Measurements from ENCODE around the gene ACOT7. TPM values are rescaled to one million over a fixed set of nuclear protein-coding genes. Genes with fewer than 3 reads are reported as not detected.
"Not testable (repeated sequence)": the region's sequence is repeated elsewhere in the genome, so short reads cannot be mapped to it uniquely, and the experiment has no call there.

ACOT7 gene, protein sequence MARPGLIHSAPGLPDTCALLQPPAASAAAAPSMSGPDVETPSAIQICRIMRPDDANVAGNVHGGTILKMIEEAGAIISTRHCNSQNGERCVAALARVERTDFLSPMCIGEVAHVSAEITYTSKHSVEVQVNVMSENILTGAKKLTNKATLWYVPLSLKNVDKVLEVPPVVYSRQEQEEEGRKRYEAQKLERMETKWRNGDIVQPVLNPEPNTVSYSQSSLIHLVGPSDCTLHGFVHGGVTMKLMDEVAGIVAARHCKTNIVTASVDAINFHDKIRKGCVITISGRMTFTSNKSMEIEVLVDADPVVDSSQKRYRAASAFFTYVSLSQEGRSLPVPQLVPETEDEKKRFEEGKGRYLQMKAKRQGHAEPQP
- total RNA-seq: 10 to 100 TPM; 46.0 to 75.8 TPM

DNA sequence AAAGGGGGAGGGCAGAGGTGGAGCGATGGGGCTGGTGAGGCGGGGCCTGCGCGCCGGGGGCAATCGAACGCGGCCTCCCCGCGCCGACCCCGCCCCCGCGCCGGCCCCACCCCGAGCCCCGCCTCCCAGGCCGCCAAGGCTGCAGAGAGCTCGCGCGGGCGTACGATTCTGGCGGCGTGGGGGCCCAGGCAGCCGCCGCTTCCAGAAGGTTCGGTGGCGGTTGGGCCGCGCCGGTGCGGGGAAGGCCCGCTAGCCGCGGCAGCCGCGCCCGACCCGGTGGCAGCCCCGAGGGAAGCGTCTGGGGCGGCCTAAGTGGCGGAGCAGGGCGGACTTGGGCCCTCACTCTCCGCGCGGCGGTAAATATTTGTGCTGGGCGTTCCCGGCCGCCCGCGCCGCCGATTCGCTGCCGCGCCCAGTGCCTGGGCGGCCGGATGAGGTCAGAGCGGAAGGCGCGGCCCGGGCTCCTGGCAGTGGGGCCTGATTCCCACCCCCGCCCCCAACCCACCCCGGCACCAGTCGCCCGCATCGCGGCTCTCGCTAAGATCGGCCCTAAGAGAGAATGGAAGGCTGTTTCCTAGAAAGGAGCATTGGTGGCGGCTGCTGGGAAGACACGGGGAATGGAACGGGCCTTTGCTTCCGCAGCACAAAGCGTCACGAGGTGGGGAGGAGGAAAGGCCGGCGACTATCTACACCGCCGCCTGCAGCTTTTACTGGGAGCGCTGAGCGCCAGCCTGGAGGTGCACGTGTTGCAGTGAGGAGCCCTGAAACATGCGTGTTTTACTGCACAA, at the start of gene ACOT7:
Gene ACOT7, minus strand, starts transcription at position 368 of the 788 bp plus-strand sequence. CDS start 368 bp downstream, outside the sequence.
- H3K27ac Mint-ChIP-seq: peak within 1 kb of the TSS; percentile 78 to 97
- no peaks in the 10 kb centered on the region for H3K9me3 Mint-ChIP-seq
- ATAC-seq: peak; percentile 90
- peak; percentile 91 to 93 for DNase-seq (ENCODE audit: low spot score in 2 of 2)
- peaks cover 0 to 4% of the 10 kb centered on the region in 2 donors for H3K36me3 Mint-ChIP-seq

DNA sequence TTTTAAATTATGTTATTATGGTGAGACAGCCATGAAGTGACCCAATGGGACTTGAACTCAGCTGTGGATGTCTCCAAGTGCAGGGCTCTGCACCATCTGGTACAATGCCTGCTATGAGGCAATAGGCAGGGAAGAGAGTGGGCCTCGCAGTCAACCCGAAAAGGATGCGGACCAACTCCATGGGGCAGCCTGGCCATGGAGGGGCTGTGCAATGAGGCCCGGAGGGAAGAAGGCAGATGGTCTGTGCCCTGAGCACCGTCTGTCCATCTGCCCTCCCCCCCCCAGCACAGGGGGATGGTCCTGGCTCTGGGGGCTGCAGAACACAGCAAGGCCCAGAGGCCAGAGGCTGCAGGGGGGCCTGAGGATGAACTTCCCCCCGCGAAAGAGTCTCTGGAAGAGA, 48.0 kb upstream of the ACOT7 start:
- Mint-ChIP-seq H3K36me3 (no peaks in the 10 kb centered on the region), H3K27ac (no peak overlapping the region), H3K9me3 (no peaks in the 10 kb centered on the region)
- no peak for DNase-seq (ENCODE audit: low spot score in 2 of 2)
- no peak for ATAC-seq

DNA sequence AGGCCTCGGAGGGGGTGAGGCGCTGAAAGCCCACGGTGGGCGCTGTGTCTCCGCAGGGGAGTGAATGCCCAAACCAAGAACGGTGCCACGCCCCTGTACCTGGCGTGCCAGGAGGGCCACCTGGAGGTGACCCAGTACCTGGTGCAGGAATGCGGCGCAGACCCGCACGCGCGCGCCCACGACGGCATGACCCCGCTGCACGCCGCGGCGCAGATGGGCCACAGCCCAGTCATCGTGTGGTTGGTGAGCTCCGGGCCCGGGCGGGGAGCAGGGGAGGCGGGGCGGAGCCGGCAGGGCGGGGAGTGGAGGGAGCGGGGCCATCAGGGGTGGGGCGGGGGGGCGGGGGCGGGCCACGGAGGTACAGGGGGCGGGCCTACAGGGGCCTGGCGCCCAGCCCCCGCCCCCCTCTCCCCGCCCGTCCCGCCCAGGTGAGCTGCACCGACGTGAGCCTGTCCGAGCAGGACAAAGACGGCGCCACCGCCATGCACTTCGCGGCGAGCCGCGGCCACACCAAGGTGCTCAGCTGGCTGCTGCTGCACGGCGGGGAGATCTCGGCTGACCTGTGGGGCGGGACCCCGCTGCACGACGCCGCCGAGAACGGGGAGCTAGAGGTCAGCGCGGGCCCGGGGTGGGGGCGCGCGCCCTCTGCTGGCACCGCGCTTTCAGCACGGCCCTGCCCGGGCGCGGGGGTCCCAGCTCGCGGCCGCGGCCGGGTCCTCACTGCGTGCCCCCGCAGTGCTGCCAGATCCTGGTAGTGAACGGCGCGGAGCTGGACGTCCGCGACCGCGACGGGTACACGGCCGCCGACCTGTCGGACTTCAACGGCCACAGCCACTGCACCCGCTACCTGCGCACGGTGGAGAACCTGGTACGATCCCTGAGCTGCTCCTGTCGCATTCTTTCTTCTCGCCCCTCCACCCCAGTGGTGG, 46.9 kb upstream of the ACOT7 start:
- no peaks in the 10 kb centered on the region for H3K9me3 Mint-ChIP-seq
- ATAC-seq: peak; percentile 87 to 90

DNA sequence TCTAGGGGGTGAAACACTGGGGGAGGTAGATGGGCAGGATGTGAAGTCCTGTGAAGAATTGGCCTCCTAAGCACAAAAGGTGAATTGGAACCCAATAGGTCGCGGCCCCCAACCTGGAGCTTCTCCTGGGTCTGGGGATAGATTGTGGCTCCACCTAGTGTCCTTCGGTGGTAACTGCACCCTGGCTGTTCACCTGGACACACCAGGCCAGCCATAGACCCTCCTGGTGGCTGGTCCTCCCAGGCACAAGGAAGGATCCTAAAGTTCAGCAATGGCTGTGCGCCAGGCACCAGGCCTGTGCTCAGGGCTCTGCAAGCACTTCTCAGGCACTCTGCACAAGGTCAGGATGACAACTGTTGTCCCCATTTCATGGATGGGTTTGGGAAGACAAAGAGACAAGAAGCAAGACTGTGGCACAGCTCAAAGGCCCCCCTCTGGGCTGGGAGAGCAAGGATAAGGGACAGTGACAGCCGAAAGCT, 44.5 kb upstream of the ACOT7 start:
- Mint-ChIP-seq H3K36me3 (no peaks in the 10 kb centered on the region), H3K9me3 (no peaks in the 10 kb centered on the region), H3K27ac (no peak overlapping the region)
- DNase-seq (ENCODE audit: low spot score in 2 of 2): peak in 1 of 2 donors; percentile 81
- ATAC-seq: peak; percentile 66 to 69

More for the DNA sequence above, 46.9 kb upstream of the ACOT7 start:
- no peaks in the 10 kb centered on the region for H3K36me3 Mint-ChIP-seq
- no peak overlapping the region for H3K27ac Mint-ChIP-seq
- DNase-seq (ENCODE audit: low spot score in 2 of 2): peak in 1 of 2 donors; percentile 73

DNA sequence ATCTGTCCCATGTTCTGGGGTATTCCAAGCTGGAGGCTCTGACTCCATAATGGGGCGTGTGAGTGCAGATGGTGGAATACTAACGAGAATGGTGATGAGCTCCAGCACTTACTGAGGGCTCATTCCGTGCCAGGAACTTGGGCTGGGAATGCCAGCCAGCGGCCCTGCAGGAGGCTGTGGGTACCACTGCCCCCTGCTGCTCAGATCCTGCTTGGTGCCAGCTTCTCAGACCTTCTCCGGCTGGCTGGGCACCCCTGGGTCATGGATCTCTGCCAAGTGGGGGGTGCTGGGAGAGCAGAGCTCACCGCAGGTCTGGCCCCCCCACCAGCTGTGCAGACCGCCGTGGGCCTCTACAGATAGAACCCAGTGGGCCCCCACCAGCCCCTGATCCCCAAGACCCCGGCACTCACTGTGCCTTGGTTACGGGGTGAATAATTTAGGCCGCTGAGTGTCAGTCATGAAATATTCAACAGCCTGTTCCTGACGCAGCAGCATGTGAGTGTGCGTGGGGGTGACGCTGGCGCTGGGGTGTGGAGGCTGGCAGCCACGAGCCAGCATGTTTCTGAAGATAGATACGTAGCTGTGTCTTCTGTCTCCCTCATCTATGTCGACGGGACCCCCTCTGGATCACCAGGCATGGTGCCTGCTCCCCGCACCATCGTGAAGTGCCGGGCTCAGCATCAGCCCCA, 43.6 kb upstream of the ACOT7 start:
- ATAC-seq; DNase-seq (ENCODE audit: low spot score in 2 of 2); H3K36me3 Mint-ChIP-seq: not testable (repeated sequence)

DNA sequence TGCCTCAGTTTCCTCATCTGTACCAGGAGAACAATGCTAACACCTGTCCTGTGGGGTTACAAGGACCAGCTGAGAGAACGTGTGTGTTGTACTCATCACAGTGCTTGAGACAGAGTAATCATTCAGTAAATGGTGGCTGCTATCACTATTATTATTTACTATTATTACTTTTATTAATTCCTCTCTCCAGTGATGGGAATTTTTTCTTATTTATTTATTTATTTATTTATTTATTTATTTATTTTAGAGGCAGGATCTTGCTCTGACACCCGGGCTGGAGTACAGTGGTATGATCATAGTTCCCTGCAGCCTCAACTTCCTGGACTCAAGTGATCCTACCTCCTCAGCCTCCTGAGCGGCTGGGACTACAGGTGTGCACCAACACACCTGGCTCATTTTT, 42.7 kb upstream of the ACOT7 start:
- not testable (repeated sequence) for DNase-seq (ENCODE audit: low spot score in 2 of 2); H3K36me3 Mint-ChIP-seq; H3K9me3 Mint-ChIP-seq; H3K27ac Mint-ChIP-seq; ATAC-seq

More for the DNA sequence above, 43.6 kb upstream of the ACOT7 start:
- not testable (repeated sequence) for H3K9me3 Mint-ChIP-seq, H3K27ac Mint-ChIP-seq

DNA sequence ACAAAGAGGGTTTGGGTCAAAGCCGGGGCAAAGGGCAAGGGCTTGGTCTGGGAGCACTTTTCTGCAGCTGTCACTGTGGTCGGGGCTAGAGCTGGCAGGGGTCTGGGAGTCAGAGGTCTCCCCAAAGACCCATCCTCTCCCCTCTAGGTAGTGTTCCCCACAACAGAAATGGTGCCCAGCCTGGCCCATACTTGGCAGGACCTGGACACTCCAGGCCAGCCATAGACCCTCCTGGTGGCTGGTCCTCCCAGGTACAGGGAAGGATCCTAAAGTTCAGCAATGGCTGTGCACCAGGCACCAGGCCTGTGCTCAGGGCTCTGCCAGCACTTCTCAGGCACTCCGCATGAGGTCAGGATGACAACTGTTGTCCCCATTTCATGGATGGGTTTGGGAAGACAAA, 42.0 kb upstream of the ACOT7 start:
- no peaks in the 10 kb centered on the region for H3K9me3 Mint-ChIP-seq
- ATAC-seq: no peak

DNA sequence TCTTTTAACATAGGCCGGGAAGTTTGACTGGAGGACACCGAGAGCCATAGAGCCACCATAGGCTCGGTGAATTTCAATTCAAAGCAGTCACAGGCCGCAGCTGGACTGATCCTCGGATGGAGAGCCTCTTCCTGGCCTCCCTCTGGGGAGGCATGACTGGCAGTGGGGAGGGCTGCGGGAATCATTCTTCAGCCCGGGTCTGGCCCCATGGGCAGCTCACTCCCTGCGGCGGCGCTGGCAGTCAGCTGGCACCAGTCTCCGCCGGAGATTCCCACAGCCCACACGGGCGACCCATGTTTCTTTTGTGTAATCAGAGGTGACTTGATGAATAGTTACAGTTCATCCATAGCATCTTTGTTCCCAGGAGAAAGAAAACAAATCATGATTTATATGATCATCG, 41.6 kb upstream of the ACOT7 start:
- no peak for ATAC-seq
- H3K9me3 Mint-ChIP-seq: no peaks in the 10 kb centered on the region
- DNase-seq (ENCODE audit: low spot score in 2 of 2): no peak
- no peaks in the 10 kb centered on the region for H3K36me3 Mint-ChIP-seq
- no peak overlapping the region for H3K27ac Mint-ChIP-seq

More for the DNA sequence above, 42.0 kb upstream of the ACOT7 start:
- Mint-ChIP-seq H3K27ac (no peak overlapping the region), H3K36me3 (no peaks in the 10 kb centered on the region)
- no peak for DNase-seq (ENCODE audit: low spot score in 2 of 2)

DNA sequence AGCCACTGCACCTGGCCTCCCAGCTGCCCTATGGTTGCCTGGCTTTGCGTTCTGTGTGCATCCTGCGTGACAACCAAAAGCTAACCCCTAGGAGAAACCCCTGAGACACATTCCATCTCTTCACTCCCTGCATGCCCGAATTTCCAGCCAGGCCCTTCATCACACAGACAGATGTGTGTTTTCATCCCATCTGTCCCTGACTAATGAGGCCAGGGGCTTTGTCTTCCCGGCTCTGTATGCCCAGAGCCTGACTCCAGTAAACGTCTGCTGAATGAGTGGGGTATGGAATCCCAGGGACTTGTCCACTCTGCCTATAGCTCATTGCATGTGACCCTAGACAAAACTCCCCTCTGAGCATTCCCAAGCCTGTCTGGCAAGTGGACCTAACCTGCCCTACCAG, 40.6 kb upstream of the ACOT7 start:
- no peaks in the 10 kb centered on the region for H3K36me3 Mint-ChIP-seq
- no peak for DNase-seq (ENCODE audit: low spot score in 2 of 2)
- no peak for ATAC-seq
- H3K27ac Mint-ChIP-seq: no peak overlapping the region
- H3K9me3 Mint-ChIP-seq: no peaks in the 10 kb centered on the region

DNA sequence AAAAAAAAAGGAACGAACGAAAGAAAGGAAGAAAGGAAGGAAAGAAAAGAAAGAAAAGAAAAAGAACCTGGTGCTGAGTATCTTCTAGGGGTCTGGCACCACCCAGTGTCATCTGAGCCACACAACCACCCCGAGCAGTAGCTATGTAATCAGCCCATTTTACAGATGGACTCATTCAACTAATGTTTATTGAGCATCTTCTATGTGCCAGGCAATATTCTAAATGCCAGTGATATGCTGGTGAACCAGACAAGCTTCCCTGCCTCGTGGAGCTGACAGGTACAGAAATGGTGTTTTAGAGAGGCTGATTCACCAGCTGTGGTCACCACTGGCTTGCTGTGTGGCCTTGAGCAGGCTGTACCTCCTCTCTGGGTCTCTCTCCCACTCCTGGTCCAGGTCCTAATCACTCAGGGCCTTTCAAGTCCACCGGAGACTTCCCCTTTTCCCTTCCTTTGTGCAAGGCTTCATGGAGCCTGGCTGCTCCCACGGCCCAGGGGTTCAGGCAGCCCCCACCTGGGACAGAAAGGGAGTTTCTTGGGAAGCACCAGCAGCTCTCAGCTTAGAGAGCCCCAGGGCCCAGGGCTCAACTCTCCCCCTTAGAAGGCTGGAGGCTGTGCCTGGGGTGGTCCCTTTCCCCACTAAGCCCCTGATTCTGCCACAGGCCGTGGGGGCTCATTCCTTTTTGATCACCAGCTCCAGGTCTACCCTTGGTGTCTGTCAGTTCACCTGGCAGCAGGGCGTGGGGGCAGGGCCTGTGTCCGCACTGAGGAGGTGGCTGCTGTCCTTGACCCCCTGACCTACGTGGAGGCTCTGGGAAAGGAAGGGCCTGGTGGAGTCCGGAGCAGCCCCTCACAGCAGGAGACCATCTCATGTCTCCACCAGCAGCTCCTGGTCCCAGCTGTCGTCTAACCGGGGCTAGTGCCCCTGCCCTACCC, 38.3 kb upstream of the ACOT7 start:
- DNase-seq (ENCODE audit: low spot score in 2 of 2); H3K27ac Mint-ChIP-seq; H3K9me3 Mint-ChIP-seq; H3K36me3 Mint-ChIP-seq: not testable (repeated sequence)
- peak in 1 of 2 donors; percentile 46 for ATAC-seq

DNA sequence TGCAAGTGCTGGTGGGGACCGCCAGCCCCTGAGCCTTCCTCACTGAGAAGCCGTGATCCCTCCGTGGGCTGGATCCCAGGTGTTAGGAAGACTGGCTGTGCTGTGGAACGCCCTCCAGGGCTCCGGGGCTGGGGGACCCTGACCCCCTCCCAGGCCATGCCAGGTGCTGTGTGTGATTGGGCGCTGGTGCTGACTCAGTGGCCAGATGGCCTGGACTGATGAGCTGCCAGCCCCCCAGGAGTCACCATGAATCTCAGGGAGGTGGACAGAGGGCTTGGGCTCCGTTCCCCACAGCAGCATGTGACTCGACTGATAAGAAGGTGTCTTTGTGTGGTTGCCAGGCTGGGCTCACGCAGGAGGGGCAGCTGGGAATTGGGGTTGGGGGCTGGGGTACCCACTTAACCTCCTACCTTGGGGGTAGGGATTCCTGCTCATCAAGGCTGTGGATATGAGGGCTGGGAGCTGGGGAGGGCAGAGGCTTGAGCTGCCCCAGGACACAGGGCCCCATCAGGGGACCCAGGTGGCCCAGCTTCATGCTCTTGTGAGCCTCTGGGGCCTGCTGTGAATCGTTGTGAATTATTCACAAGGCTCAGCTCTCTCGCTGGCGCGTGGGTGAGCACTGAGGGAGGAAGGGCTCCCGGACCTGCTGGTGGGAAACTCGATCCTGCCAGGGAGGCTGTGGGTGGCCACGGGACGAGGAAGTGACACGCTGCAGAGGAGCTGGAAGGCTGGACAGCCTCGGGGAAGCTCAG, 36.3 kb upstream of the ACOT7 start:
- H3K9me3 Mint-ChIP-seq; DNase-seq (ENCODE audit: low spot score in 2 of 2); H3K36me3 Mint-ChIP-seq; ATAC-seq: not testable (repeated sequence)
- H3K27ac Mint-ChIP-seq: peak overlapping the region in 1 of 2 donors; percentile 41

DNA sequence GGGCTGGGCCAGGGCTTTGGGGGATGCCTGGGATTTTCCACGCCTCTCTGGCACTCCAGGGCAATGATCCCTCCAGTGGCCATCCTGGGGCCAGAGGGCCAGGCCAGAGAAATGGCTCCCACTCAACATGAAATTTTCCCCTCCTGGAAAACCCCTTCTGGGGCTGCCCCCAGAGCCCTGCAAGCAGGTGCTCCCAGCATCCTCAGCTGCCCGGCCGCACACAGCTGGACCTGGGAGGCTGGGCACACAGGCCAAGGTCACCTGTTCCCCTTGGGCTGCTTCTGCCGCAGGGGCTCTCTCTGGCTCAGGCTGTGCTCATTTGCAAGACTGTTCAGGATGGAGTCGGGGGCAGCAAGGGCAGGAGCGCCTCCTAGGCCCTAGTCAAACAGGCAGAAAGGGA, 34.9 kb upstream of the ACOT7 start:
- DNase-seq (ENCODE audit: low spot score in 2 of 2); H3K36me3 Mint-ChIP-seq; ATAC-seq; H3K9me3 Mint-ChIP-seq; H3K27ac Mint-ChIP-seq: not testable (repeated sequence)

DNA sequence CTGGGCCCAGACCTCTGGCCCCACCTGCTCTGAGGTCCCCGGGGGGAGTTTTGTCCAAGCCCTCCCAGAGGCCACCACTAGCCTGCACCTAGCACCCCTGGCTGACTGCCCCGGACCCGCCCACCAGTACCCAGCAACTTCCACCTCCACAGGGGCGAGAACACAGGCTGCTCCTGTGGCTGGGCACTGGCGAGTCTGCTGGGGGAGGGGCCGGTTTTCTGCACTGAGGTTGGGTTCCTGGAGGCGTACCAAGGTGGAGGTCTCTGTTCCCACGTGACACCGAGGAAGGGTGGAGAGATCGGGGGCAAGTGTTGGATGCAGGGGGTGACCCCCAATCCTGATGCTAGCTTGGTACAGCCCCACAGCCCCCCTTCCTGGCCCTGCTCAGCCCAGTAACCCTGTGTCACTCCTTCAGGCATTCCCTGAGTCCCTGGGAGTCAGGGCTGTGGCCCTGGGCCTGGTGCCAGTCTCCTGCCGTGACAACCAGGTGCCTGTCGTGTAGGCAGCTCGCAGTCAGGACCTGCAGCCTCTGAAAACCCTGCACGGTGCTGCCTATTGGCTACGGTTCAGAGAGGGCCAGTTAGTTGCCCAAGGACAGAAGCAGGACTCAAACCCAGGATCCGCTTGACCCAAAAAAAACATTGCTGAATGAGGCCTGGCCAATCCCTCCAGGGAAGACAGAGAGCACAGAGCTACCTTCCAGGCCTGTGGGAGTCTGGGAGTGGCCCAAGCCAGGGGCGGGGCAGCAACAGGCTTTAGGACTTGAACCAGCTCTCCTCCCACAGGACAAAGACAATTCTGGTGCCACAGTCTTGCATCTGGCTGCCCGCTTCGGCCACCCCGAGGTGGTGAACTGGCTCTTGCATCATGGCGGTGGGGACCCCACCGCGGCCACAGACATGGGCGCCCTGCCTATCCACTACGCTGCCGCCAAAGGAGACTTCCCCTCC, 34.1 kb upstream of the ACOT7 start:
- Mint-ChIP-seq H3K36me3 (no peaks in the 10 kb centered on the region), H3K9me3 (no peaks in the 10 kb centered on the region), H3K27ac (no peak overlapping the region)
- ATAC-seq (no peak), DNase-seq (ENCODE audit: low spot score in 2 of 2) (no peak)
